HepG2 (cell line): ENCODE results near the gene SLC10A1. TPM values are rescaled to one million over a fixed set of nuclear protein-coding genes. Genes with fewer than 3 reads are reported as not detected.

Experiments used
- DDIT3 ChIP-seq: sonication (generic); formaldehyde crosslinking; IDR thresholded peaks from 2 replicates; pipeline ENCODE4 v1.4.0; 2020; ENCODE audit warnings: mild to moderate bottlenecking, missing genetic modification reagents
- FOSL1 ChIP-seq: sonication (generic); formaldehyde crosslinking; IDR thresholded peaks from 2 replicates; pipeline ENCODE4 v1.9.0; 2021; ENCODE audit warnings: missing genetic modification reagents, borderline replicate concordance
- FOXJ3 ChIP-seq: sonication (generic); formaldehyde crosslinking; IDR thresholded peaks from 2 replicates; pipeline ENCODE4 v1.4.0; 2020; ENCODE audit warnings: missing genetic modification reagents, mild to moderate bottlenecking, borderline replicate concordance
- FOXK2 ChIP-seq: fragments of 450-650 bp; IDR thresholded peaks from 2 replicates; pipeline ENCODE4 v1.6.1; 2016
- FOXP4 ChIP-seq: sonication (generic); formaldehyde crosslinking; IDR thresholded peaks from 2 replicates; pipeline ENCODE4 v1.4.0; 2020; ENCODE audit warnings: missing genetic modification reagents
- HDAC2 ChIP-seq: sonication (generic); formaldehyde crosslinking; IDR thresholded peaks from 2 replicates; pipeline ENCODE4 v1.4.0; 2020; ENCODE audit warnings: missing genetic modification reagents
- HMG20B ChIP-seq: conservative IDR thresholded peaks from 2 replicates; pipeline ENCODE4 v1.6.1; 2016; ENCODE audit warnings: missing genetic modification reagents, missing compliant biosample characterization
- HNRNPLL ChIP-seq: fragments of 200-400 bp; formaldehyde crosslinking; IDR thresholded peaks from 2 replicates; pipeline ENCODE4 v1.6.1; 2017; ENCODE audit warnings: mild to moderate bottlenecking, low read depth, low read length; ENCODE audit not compliant: poor library complexity, severe bottlenecking
- HOXA5 ChIP-seq: sonication (generic); formaldehyde crosslinking; IDR thresholded peaks from 2 replicates; pipeline ENCODE4 v1.4.0; 2020; ENCODE audit warnings: missing genetic modification reagents
- MTA1 ChIP-seq: sonication (generic); formaldehyde crosslinking; IDR thresholded peaks from 2 replicates; pipeline ENCODE4 v1.4.0; 2020; ENCODE audit warnings: missing genetic modification reagents, mild to moderate bottlenecking, borderline replicate concordance
- MZF1 ChIP-seq: sonication (generic); formaldehyde crosslinking; IDR thresholded peaks from 2 replicates; pipeline ENCODE4 v1.8.1; 2023; ENCODE audit warnings: mild to moderate bottlenecking, missing genetic modification reagents, borderline replicate concordance
- NR1H2 ChIP-seq: sonication (generic); formaldehyde crosslinking; IDR thresholded peaks from 2 replicates; pipeline ENCODE4 v1.8.1; 2022; ENCODE audit warnings: low read depth, missing genetic modification reagents, borderline replicate concordance
- PHB2 ChIP-seq: fragments of 450-650 bp; IDR thresholded peaks from 2 replicates; pipeline ENCODE4 v1.6.1; 2018; ENCODE audit not compliant: partially characterized antibody
- RARA ChIP-seq: IDR thresholded peaks from 2 replicates; pipeline ENCODE4 v1.6.1; 2016; ENCODE audit warnings: missing genetic modification reagents, missing compliant biosample characterization
- SMAD3 ChIP-seq: sonication (generic); formaldehyde crosslinking; IDR thresholded peaks from 2 replicates; pipeline ENCODE4 v1.4.0; 2020; ENCODE audit warnings: missing genetic modification reagents
- SOX5 ChIP-seq: IDR thresholded peaks from 2 replicates; pipeline ENCODE4 v1.6.1; 2016; ENCODE audit warnings: borderline replicate concordance
- TAF1 ChIP-seq: sonication (generic); formaldehyde crosslinking; IDR thresholded peaks from 2 replicates; pipeline ENCODE4 v1.4.0; 2020; ENCODE audit warnings: missing genetic modification reagents
- TARDBP ChIP-seq: sonication (generic); formaldehyde crosslinking; IDR thresholded peaks from 2 replicates; pipeline ENCODE4 v1.8.0; 2022; ENCODE audit warnings: mild to moderate bottlenecking, missing genetic modification reagents
- TMF1 ChIP-seq: sonication (generic); formaldehyde crosslinking; IDR thresholded peaks from 2 replicates; pipeline ENCODE4 v1.8.1; 2022; ENCODE audit warnings: low read depth, missing genetic modification reagents
- ZBTB25 ChIP-seq: IDR thresholded peaks from 2 replicates; pipeline ENCODE4 v1.6.1; 2018; ENCODE audit warnings: missing genetic modification reagents
- ZNF329 ChIP-seq: sonication (generic); formaldehyde crosslinking; IDR thresholded peaks from 2 replicates; pipeline ENCODE4 v1.9.0; 2021; ENCODE audit warnings: low read depth, mild to moderate bottlenecking, missing genetic modification reagents
- ZNF354B ChIP-seq: sonication (generic); formaldehyde crosslinking; IDR thresholded peaks from 2 replicates; pipeline ENCODE4 v1.8.0; 2022; ENCODE audit warnings: mild to moderate bottlenecking, missing genetic modification reagents
- ZNF367 ChIP-seq: sonication (generic); formaldehyde crosslinking; IDR thresholded peaks from 2 replicates; pipeline ENCODE4 v1.4.0; 2020; ENCODE audit warnings: missing genetic modification reagents, borderline replicate concordance
- ZNF597 ChIP-seq: sonication (generic); formaldehyde crosslinking; IDR thresholded peaks from 2 replicates; pipeline ENCODE4 v1.5.0; 2020; ENCODE audit warnings: missing genetic modification reagents
- polyA plus RNA-seq, 8 experiments: library from polyadenylated mRNA; depleted of rRNA in 3 of 8; stranded (reverse) in 7 of 8; unstranded in 1 of 8; fragments of >200 nt; fragmentation: Illumina TruSeq in 4 of 8; extraction: Trizol in 4 of 8; gene quantifications; 2 replicates each; pipeline versions ENCODE4 v1.2.1 to v1.2.3, GENCODE V29; 2011 to 2016; ENCODE audit warnings: low read depth in 4 of 8, missing spikeins in 1 of 8, mixed read lengths in 1 of 8; ENCODE audit not compliant: insufficient read depth in 1 of 8
- total RNA-seq, 5 experiments: library from RNA; depleted of rRNA; stranded (reverse); fragments of >200 nt; fragmentation: Illumina TruSeq; extraction: Trizol; gene quantifications; 2 replicates each; pipeline ENCODE4 v1.2.3, GENCODE V29; 2016; ENCODE audit warnings: low read depth in 1 of 5
- TF ChIP-seq, protein P1 (sequence below): sonication (generic); formaldehyde crosslinking; IDR thresholded peaks from 2 replicates; pipeline ENCODE4 v1.4.0; 2020; ENCODE audit warnings: mild to moderate bottlenecking, low read depth, missing genetic modification reagents
- TF ChIP-seq, protein P2 (sequence below): sonication (generic); formaldehyde crosslinking; IDR thresholded peaks from 2 replicates; pipeline ENCODE4 v1.4.0; 2020; ENCODE audit warnings: mild to moderate bottlenecking, missing genetic modification reagents

Gene SLC10A1
- total and polyA plus RNA-seq, 2 of the 13 experiments (the other 11 are each of a cell fraction or from before 2014, with no cell fraction given) = 0.17 TPM; not detected in 1

- no peak for TF ChIP-seq TARDBP (CRISPR knock-in tag)
- TF ChIP-seq MTA1 (CRISPR knock-in tag) = no peak
- peak; percentile 43; the same call in 1 of the 2 replicates for TF ChIP-seq HDAC2 (CRISPR knock-in tag)
- no peak for TF ChIP-seq FOSL1 (CRISPR knock-in tag)
- TF ChIP-seq SOX5 (CRISPR knock-in tag) = peak; percentile 45; the same call in 1 of the 2 replicates
- TF ChIP-seq FOXJ3 (CRISPR knock-in tag) = peak; percentile 52; the same call in 1 of the 2 replicates
- TF ChIP-seq FOXK2 = no peak
- TF ChIP-seq, protein P1, sequence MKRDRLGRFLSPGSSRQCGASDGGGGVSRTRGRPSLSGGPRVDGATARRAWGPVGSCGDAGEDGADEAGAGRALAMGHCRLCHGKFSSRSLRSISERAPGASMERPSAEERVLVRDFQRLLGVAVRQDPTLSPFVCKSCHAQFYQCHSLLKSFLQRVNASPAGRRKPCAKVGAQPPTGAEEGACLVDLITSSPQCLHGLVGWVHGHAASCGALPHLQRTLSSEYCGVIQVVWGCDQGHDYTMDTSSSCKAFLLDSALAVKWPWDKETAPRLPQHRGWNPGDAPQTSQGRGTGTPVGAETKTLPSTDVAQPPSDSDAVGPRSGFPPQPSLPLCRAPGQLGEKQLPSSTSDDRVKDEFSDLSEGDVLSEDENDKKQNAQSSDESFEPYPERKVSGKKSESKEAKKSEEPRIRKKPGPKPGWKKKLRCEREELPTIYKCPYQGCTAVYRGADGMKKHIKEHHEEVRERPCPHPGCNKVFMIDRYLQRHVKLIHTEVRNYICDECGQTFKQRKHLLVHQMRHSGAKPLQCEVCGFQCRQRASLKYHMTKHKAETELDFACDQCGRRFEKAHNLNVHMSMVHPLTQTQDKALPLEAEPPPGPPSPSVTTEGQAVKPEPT (CRISPR knock-in tag) = no peak
- TF ChIP-seq ZBTB25 (CRISPR knock-in tag) = no peak
- no peak for TF ChIP-seq DDIT3 (CRISPR knock-in tag)
- no peak for TF ChIP-seq ZNF597
- TF ChIP-seq MZF1 (CRISPR knock-in tag) = no peak
- no peak for TF ChIP-seq NR1H2 (CRISPR knock-in tag)
- 0 out of 2 replicates have a peak, but pooled peaks have one; percentile 38 for TF ChIP-seq FOXP4 (CRISPR knock-in tag)
- no peak for TF ChIP-seq ZNF354B (CRISPR knock-in tag)
- TF ChIP-seq TAF1 (CRISPR knock-in tag) = no peak
- TF ChIP-seq TMF1 (CRISPR knock-in tag) = no peak
- TF ChIP-seq, protein P2, sequence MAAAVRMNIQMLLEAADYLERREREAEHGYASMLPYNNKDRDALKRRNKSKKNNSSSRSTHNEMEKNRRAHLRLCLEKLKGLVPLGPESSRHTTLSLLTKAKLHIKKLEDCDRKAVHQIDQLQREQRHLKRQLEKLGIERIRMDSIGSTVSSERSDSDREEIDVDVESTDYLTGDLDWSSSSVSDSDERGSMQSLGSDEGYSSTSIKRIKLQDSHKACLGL = no peak
- TF ChIP-seq RARA = no peak
- TF ChIP-seq HMG20B (CRISPR knock-in tag) = no peak
- no peak for TF ChIP-seq PHB2
- TF ChIP-seq HOXA5 (CRISPR knock-in tag) = no peak
- no peak for TF ChIP-seq ZNF329 (CRISPR knock-in tag)
- no peak for TF ChIP-seq HNRNPLL
- TF ChIP-seq SMAD3 (CRISPR knock-in tag) = peak; percentile 56; the same call in 1 of the 2 replicates
- TF ChIP-seq ZNF367 (CRISPR knock-in tag) = no peak
Measured at GRCh38 chr14:69780092-69780491, 16.9 kb downstream of the SLC10A1 start (continued).
